Hematopoietic multipotent progenitor cell treated with erythropoietin and hydrocortisone succinate and interleukin-3 and kit ligand, for 6 days (in vitro differentiated cells): ENCODE data around the gene SLC39A7.

Experiments used
- DNase-seq: peaks from one replicate; pipeline ENCODE4 v3.0.0-alpha.2; 2015

The SLC39A7 gene

GRCh38 chr6:33170176-33171015 lies 30.3 kb upstream of the SLC39A7 start:
- no peak for DNase-seq

- no peak for DNase-seq
These were observed 29.4 kb upstream of the SLC39A7 start for GRCh38 chr6:33171016-33171879.

- DNase-seq: no peak
These were observed 28.6 kb upstream of the SLC39A7 start for GRCh38 chr6:33171880-33172687.

- DNase-seq: peak; percentile 57
These were observed 27.8 kb upstream of the SLC39A7 start for GRCh38 chr6:33172688-33173534.

GRCh38 chr6:33173535-33174180 lies 27.0 kb upstream of the SLC39A7 start:
- no peak for DNase-seq

- no peak for DNase-seq
These were observed 25.9 kb upstream of the SLC39A7 start for GRCh38 chr6:33174784-33175183.

GRCh38 chr6:33175436-33176069 lies 25.1 kb upstream of the SLC39A7 start:
- no peak for DNase-seq

GRCh38 chr6:33176906-33177305 lies 23.8 kb upstream of the SLC39A7 start:
- DNase-seq: no peak

GRCh38 chr6:33177552-33178446 lies 22.9 kb upstream of the SLC39A7 start:
- no peak for DNase-seq

GRCh38 chr6:33178755-33179475 lies 21.8 kb upstream of the SLC39A7 start:
- no peak for DNase-seq

GRCh38 chr6:33181141-33181540 lies 19.5 kb upstream of the SLC39A7 start:
- no peak for DNase-seq

GRCh38 chr6:33183071-33183683 lies 17.5 kb upstream of the SLC39A7 start:
- no peak for DNase-seq

GRCh38 chr6:33185190-33185589 lies 15.5 kb upstream of the SLC39A7 start:
- no peak for DNase-seq

GRCh38 chr6:33185654-33186187 lies 14.9 kb upstream of the SLC39A7 start:
- no peak for DNase-seq

GRCh38 chr6:33187809-33188208 lies 12.9 kb upstream of the SLC39A7 start:
- DNase-seq: no peak

- DNase-seq: no peak
These were observed 11.5 kb upstream of the SLC39A7 start for GRCh38 chr6:33189164-33189563.

- DNase-seq: no peak
These were observed 10.8 kb upstream of the SLC39A7 start for GRCh38 chr6:33189625-33190448.
